NT2/D1 (cell line): ENCODE measurements around the gene FBXL22.

Experiments used
- SUZ12 ChIP-seq: IDR thresholded peaks from 2 replicates; pipeline ENCODE4 v1.6.1; 2011; ENCODE audit not compliant: insufficient read length, insufficient read depth; ENCODE audit errors: extremely low read depth
- YY1 ChIP-seq: IDR thresholded peaks from 2 replicates; pipeline ENCODE4 v1.6.1; 2011; ENCODE audit not compliant: insufficient read length, insufficient read depth
- ZNF274 ChIP-seq: IDR thresholded peaks from 2 replicates; pipeline ENCODE4 v1.6.1; 2011; ENCODE audit warnings: mild to moderate bottlenecking, low read depth, low read length

DNA sequence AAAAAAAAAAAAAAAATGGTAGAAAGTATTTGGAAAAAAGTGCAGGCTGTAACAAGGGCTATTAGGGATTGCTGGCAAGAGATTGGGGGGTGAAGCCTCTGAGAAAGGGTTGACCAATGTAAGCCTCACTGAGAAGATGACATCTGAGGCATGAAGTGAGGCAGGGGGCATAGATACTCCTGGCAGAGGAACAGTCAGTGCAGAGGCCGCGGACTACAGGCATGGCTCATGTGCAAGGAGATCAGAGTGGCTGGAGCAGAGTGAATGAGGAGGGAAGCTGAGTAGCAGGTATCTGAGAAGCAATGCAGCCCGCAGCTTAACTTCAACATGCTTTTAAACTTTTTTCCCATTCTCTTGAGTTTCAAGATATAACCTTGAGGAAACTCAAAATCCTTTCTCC, 5.4 kb downstream of the FBXL22 start:
- TF ChIP-seq YY1 (no peak), ZNF274 (no peak), SUZ12 (no peak)
